Activated naive CD8-positive, alpha-beta T cell (primary cell): ENCODE results near the gene INVS.

Experiments
- H3K27ac Mint-ChIP-seq: one replicate; pipeline ENCODE4 v1.8.0; 2021; ENCODE audit warnings: mixed read lengths
- H3K27me3 Mint-ChIP-seq: one replicate; pipeline ENCODE4 v1.8.0; 2021; ENCODE audit warnings: mixed read lengths
- H3K36me3 Mint-ChIP-seq: one replicate; pipeline ENCODE4 v1.8.0; 2021; ENCODE audit warnings: mixed read lengths
- H3K4me1 Mint-ChIP-seq: one replicate; pipeline ENCODE4 v1.8.0; 2021; ENCODE audit warnings: low read depth, mixed read lengths
- H3K4me3 Mint-ChIP-seq: one replicate; pipeline ENCODE4 v1.8.0; 2021; ENCODE audit warnings: mild to moderate bottlenecking, mixed read lengths
- H3K9me3 Mint-ChIP-seq: one replicate; pipeline ENCODE4 v1.8.0; 2021; ENCODE audit warnings: low read depth, mixed read lengths

INVS gene

DNA sequence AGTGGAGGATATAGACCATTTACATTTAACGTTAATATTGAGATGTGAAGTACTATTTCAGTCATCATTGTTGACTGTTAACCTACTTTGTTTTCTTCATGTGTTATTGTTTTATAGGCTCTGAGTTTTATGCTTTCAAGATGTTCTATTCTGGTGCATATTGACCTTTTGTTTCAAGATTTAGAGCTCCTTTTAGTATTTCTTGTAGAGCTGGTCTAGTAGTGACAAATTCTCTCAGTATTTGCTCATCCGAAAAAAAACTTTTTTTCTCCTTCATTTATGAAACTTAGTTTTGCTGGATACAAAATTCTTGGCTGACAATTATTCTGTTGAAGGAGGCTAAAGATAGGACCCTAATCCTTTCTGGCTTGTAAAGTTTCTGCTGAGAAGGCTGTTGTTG is 91.3 kb downstream of the INVS start:
- no peaks in the 10 kb centered on the region for H3K4me1 Mint-ChIP-seq
- H3K27me3 Mint-ChIP-seq = no peaks in the 10 kb centered on the region
- peaks cover 63% of the 10 kb centered on the region for H3K36me3 Mint-ChIP-seq
- H3K4me3 Mint-ChIP-seq = no peak overlapping the region
- H3K27ac Mint-ChIP-seq = no peak overlapping the region
- H3K9me3 Mint-ChIP-seq = peaks cover 49% of the 10 kb centered on the region

DNA sequence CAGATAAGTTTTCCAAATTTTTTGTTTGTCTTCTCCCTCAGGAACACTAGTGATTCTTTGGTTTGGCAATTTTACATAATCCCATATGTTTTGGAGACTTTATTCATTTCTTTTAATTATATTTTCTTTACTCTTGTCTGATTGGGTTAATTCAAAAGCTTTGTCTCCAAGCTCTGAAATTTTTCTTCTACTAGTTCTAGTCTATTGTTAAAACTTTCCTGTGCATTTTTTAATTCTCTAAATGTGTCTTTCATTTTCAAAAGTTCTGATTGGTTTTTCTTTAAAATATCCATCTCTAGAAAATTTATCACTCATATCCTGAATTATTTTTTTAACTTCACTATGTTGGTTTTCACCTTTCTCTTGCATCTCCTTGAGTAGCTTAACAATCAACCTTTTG is 92.2 kb downstream of the INVS start:
- H3K4me1 Mint-ChIP-seq = no peaks in the 10 kb centered on the region
- H3K27ac Mint-ChIP-seq = no peak overlapping the region
- no peak overlapping the region for H3K4me3 Mint-ChIP-seq
- no peaks in the 10 kb centered on the region for H3K27me3 Mint-ChIP-seq
- peaks cover 65% of the 10 kb centered on the region for H3K36me3 Mint-ChIP-seq
- H3K9me3 Mint-ChIP-seq = peaks cover 45% of the 10 kb centered on the region

DNA sequence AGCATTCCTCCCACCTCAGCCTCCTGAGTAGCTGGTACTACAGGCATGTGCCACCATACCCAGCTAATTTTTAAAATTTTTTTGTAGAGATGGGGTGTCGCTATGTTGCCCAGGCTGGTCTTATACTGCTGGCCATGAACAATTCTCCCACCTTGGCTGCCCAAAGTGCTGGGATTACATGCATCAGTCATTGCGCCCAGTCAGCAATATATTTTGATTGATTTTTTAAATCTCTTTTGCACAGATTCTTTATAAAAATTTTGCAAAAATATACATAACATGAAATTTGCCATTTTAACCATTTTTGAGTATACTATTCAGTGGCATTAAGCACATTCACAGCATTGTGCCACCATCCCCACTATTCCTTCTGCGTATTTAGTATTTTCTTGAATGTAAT is 94.0 kb downstream of the INVS start:
- H3K27ac Mint-ChIP-seq = no peak overlapping the region
- no peak overlapping the region for H3K4me3 Mint-ChIP-seq
- no peaks in the 10 kb centered on the region for H3K27me3 Mint-ChIP-seq
- no peaks in the 10 kb centered on the region for H3K4me1 Mint-ChIP-seq
- H3K9me3 Mint-ChIP-seq = peaks cover 31% of the 10 kb centered on the region
- peaks cover 55% of the 10 kb centered on the region for H3K36me3 Mint-ChIP-seq

DNA sequence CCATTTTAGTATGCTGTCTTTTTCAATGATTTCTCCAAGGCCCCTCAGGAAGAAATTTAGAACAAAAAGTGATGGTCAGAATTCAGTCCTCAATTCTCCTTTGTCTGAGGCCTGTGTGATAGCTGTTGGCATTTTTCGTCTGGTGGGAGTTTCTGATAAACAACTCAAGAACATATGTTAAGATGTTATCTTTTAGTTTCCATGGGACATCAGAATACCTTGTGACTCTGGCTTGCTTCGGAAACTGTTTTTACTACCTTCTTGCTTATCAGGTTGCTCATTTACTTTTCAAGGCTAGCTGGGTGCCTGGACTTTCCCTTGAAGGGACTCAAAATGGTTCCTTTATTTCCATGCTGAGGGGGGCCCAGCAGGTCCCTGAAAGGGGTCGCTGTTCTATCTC is 97.2 kb downstream of the INVS start:
- Mint-ChIP-seq H3K9me3 (peaks cover 7% of the 10 kb centered on the region), H3K27ac (no peak overlapping the region), H3K36me3 (peaks cover 54% of the 10 kb centered on the region), H3K27me3 (no peaks in the 10 kb centered on the region), H3K4me3 (no peak overlapping the region), H3K4me1 (no peaks in the 10 kb centered on the region)

DNA sequence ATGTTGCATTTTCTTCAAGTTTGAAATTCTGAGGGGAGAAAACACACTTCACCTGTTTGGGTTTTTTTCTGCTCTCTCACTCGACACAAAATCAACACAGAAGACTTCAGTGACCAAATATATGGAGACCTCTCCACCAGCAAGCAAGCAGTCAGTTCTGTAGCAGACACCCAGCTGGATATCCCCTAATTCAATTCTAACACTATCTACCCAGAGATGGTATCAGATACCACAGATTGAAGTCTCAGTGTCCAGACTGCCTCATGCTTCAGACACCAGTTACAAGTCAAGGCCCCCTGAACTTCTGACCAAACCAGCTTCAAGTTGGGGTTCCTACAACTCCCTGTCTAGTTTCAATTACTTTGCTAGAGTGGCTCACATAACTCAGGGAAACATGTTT is 97.8 kb downstream of the INVS start:
- no peaks in the 10 kb centered on the region for H3K27me3 Mint-ChIP-seq
- H3K27ac Mint-ChIP-seq = no peak overlapping the region
- H3K4me3 Mint-ChIP-seq = no peak overlapping the region
- H3K36me3 Mint-ChIP-seq = peaks cover 48% of the 10 kb centered on the region
- H3K4me1 Mint-ChIP-seq = no peaks in the 10 kb centered on the region
- H3K9me3 Mint-ChIP-seq = peaks cover 2% of the 10 kb centered on the region

DNA sequence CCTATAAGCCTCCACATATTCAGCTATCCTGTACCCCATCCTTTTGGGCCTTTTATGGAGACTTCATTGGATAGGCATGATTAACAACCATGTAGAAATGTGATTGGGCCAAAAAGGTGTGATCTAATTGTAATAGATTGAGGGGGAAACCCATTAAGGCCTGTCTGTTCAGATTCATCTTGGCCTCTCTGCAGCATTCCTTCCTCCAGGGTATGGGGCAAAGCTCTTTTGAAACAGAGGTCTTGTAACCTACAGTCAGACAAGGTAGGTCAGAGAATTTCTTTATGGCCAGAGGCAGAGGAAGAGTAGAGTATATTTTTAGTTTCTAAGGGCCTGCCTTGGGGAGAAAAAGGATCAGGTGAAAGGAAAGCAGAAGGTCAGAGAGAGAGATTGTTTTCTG is 98.5 kb downstream of the INVS start:
- peaks cover 43% of the 10 kb centered on the region for H3K36me3 Mint-ChIP-seq
- H3K4me1 Mint-ChIP-seq = no peaks in the 10 kb centered on the region
- H3K4me3 Mint-ChIP-seq = no peak overlapping the region
- H3K27me3 Mint-ChIP-seq = no peaks in the 10 kb centered on the region
- no peak overlapping the region for H3K27ac Mint-ChIP-seq
- no peaks in the 10 kb centered on the region for H3K9me3 Mint-ChIP-seq

DNA sequence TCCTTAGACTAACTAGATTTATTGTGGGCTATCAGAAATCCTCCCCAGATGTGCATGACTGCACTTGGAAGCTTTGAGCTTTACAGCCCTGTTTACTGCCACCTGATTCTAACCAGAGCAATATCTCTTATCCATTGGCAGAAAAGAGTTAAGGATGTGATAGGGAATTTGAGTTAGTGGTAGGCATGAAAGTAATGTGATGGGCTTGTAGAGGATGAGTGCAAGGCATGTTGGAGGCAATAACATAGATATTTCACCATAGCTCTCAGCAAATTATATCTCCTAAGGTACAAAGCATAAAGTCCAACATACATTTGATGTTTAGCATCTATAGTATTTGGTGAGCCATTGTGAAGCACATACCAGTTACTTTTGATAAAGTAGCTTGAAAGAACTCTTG is 103.8 kb downstream of the INVS start:
- H3K4me1 Mint-ChIP-seq = no peaks in the 10 kb centered on the region
- H3K27ac Mint-ChIP-seq = no peak overlapping the region
- no peak overlapping the region for H3K4me3 Mint-ChIP-seq
- H3K36me3 Mint-ChIP-seq = peaks cover 19% of the 10 kb centered on the region
- no peaks in the 10 kb centered on the region for H3K9me3 Mint-ChIP-seq
- H3K27me3 Mint-ChIP-seq = no peaks in the 10 kb centered on the region

DNA sequence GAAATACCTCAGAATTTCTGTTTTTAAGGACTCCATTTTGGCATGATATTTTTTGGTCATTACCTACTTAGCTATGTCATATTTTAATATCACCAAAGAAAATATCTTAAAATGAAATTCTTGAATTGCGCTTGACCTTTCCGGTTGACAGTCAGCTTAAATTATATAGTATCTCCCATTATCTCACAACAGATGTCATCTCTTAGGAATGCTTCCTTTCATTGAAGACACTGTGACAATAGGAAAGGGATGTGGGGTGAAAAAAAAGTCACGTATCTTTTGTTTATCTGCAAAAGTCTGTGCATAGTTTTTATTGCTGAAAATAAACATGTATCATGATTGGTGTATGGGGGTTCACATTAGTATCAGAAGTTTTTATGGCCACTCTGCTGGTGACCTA is 105.8 kb downstream of the INVS start:
- H3K4me1 Mint-ChIP-seq = peaks cover 4% of the 10 kb centered on the region
- no peaks in the 10 kb centered on the region for H3K27me3 Mint-ChIP-seq
- no peak overlapping the region for H3K27ac Mint-ChIP-seq
- H3K4me3 Mint-ChIP-seq = no peak overlapping the region
- no peaks in the 10 kb centered on the region for H3K9me3 Mint-ChIP-seq
- H3K36me3 Mint-ChIP-seq = peaks cover 10% of the 10 kb centered on the region

DNA sequence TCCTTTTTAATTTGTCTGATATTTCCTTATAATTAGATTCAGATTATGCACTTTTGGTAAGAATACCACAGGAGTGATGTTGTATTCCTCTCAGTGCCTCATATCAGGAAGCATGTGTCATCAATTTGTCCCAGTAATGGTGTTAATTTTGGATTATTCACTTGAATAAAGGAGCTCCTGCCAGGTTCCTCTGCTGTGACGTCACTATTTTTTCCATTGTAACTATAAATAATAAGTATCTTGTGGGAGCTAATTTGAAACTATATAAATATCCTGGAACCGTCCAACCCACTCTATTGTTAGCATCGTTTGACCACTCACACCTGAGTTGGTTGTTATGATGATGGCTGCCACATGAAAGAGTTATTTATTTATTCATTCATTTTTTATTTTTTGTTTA is 107.9 kb downstream of the INVS start:
- peaks cover 5% of the 10 kb centered on the region for H3K36me3 Mint-ChIP-seq
- H3K4me1 Mint-ChIP-seq = peaks cover 9% of the 10 kb centered on the region
- H3K27ac Mint-ChIP-seq = no peak overlapping the region
- H3K4me3 Mint-ChIP-seq = no peak overlapping the region
- H3K27me3 Mint-ChIP-seq = no peaks in the 10 kb centered on the region
- H3K9me3 Mint-ChIP-seq = no peaks in the 10 kb centered on the region

DNA sequence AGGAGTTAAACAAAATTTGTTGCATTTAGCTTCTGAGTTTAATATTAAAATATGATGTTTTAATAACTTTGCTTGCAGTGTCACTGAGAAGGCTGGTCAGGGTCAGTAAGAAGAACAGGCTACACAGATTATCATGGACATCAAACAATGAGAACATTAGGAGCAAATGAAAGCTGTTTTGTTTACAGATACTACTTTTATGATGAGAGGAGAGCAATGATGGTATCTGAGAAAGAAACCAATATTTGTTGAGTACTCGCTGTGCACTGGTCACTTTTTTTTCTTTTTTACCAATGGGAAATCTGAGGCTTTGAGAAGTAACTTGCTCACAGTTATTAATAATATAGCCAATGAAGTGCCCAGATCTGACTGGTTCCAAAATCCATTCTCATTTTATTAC is 109.6 kb downstream of the INVS start:
- Mint-ChIP-seq H3K4me3 (peak overlapping the region; percentile 22), H3K9me3 (no peaks in the 10 kb centered on the region), H3K4me1 (peaks cover 9% of the 10 kb centered on the region), H3K27ac (no peak overlapping the region), H3K27me3 (no peaks in the 10 kb centered on the region), H3K36me3 (peaks cover 5% of the 10 kb centered on the region)

DNA sequence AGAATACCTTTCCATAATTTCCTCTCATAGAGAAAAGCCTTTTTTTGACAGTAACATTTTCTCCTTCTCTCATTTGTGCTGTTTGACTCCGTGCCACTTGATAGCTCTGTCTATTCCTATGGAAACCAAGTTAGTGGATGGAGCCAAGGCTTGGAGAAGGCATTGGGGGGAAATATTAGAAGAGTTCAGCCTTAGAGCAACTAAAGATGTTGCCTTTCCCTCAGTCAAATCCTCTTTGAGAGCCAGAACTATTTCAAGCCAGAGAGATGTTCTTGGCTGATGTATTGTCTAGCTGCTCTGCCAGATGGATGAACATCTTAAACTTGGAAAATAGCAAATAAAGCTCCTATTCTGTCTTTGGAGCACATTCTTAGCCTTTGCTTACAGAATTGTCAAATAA is 112.4 kb downstream of the INVS start:
- H3K9me3 Mint-ChIP-seq = no peaks in the 10 kb centered on the region
- peaks cover 5% of the 10 kb centered on the region for H3K36me3 Mint-ChIP-seq
- H3K4me1 Mint-ChIP-seq = peaks cover 9% of the 10 kb centered on the region
- no peak overlapping the region for H3K27ac Mint-ChIP-seq
- no peaks in the 10 kb centered on the region for H3K27me3 Mint-ChIP-seq
- no peak overlapping the region for H3K4me3 Mint-ChIP-seq

DNA sequence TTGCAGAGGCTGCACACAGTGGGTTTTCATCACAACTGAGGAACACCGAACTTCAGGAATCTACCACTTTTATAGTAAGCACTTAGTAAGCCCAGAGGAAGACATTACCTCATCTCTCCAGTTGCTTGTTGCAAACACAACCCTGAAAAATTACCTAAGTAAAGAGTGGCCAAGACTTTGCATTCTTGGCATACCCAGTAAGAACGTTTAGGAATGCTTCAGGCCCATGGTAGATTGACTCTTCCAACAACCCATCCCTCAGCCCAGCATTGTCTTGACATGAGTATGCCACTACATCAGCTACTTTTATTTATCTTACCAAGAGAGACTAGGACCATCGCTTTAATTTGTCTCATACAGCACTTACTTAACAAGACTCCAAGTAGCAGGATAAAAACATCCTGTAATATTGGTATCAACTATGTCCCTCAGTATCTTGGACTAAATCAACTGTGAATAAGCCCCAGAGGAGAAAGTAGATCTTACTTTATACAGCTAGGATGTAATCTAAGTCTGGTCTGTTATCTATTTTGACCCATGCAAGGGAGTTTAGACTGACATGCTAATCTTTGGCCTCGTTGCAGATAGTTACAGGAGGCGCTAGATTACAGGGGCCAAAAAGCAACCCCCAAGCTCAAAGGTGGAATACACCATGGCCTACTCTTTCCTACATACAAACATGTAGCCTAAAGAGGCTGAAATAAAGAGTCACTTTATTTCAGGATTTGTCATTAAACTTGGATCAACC is 114.9 kb downstream of the INVS start:
- H3K4me3 Mint-ChIP-seq = no peak overlapping the region
- no peaks in the 10 kb centered on the region for H3K27me3 Mint-ChIP-seq
- peaks cover 7% of the 10 kb centered on the region for H3K4me1 Mint-ChIP-seq
- peaks cover 3% of the 10 kb centered on the region for H3K36me3 Mint-ChIP-seq
- no peaks in the 10 kb centered on the region for H3K9me3 Mint-ChIP-seq
- H3K27ac Mint-ChIP-seq = no peak overlapping the region

DNA sequence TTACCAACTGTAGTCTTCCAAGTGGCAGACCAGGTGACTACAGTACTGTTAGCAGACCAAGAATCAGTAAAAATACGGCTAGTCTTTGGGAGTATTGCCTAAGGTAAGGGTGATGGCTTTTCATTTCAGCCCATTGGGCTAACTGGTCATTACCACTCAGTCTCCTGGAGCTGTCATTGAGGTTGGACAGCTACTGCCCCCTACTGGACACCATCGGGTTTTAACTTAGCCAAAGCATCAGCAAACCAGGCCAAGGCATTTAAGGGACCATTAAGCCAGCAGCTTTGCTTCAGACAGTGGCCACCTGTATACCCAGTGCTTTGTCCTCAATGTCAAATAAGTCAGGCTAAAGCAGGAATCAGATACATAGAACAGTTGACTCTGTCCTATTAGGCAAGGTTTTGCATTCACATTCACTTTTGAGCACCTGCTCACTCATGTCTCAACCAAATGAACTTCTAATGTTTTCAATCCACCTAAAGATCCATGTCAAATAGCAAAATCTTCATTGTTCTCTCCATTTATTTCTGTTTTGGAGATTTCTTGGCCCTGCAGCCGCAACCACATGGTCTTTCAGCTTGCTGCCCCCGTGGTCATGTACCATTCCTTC is 117.2 kb downstream of the INVS start:
- H3K9me3 Mint-ChIP-seq = no peaks in the 10 kb centered on the region
- no peaks in the 10 kb centered on the region for H3K4me1 Mint-ChIP-seq
- no peaks in the 10 kb centered on the region for H3K36me3 Mint-ChIP-seq
- no peaks in the 10 kb centered on the region for H3K27me3 Mint-ChIP-seq
- no peak overlapping the region for H3K27ac Mint-ChIP-seq
- H3K4me3 Mint-ChIP-seq = no peak overlapping the region

DNA sequence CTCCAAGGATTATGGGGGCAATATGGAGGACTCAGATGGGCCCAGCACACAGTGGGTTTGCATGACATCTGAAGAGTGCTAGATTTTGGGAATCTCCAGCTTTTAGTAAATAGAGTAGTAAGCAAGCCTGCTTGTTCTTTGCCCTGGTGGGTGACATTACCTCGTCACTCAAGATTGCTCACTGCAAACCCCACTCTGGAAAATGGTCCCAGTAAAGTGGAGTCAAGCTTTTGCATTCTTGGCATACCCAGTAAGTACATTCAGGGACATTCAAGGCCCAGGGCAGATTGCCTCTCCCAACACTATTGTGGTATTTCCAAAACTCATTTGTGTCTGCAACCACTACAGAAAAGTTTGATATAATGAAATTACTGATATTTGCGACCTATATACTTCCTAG is 118.5 kb downstream of the INVS start:
- no peaks in the 10 kb centered on the region for H3K9me3 Mint-ChIP-seq
- no peak overlapping the region for H3K4me3 Mint-ChIP-seq
- H3K27me3 Mint-ChIP-seq = no peaks in the 10 kb centered on the region
- no peaks in the 10 kb centered on the region for H3K4me1 Mint-ChIP-seq
- H3K36me3 Mint-ChIP-seq = peaks cover under 1% of the 10 kb centered on the region
- no peak overlapping the region for H3K27ac Mint-ChIP-seq

DNA sequence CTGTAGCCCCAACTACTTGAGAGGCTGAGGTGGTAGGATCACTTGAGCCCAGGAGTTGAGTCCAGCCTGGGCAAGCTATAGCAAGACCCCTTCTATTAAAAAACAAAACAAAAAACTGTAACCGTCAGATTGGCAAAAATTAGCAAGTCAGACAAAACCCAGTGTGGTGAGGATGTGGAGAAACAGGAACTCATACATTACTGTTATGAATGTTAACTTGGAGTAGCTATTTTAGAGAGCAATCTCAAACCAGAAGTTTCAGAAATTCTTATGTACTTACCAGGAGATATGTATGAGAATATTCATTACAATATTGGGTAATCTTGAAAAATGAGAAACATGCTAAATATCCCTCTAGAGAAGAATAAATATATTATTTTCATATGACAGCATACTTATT is 120.3 kb downstream of the INVS start:
- Mint-ChIP-seq H3K4me1 (no peaks in the 10 kb centered on the region), H3K4me3 (no peak overlapping the region), H3K27ac (no peak overlapping the region), H3K36me3 (peaks cover 2% of the 10 kb centered on the region), H3K9me3 (no peaks in the 10 kb centered on the region), H3K27me3 (no peaks in the 10 kb centered on the region)

DNA sequence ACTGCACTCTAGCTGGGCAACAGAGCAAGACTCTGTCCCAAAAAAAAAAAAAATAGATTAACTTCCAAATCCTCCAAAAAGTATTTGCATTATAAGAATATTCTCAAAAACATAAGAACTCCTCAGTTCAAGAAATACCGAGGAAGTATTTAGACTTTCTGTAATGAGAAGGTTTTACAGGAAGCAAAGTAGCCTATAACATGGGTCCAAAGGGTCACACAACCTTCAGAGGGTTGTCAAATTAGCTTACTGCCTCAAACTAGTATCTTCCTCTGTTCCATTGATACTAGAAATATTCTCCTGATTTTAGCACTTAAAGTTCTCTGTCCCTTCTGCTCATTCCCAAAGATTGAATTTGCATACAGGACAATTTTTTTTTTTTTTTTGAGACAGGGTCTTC is 121.9 kb downstream of the INVS start:
- Mint-ChIP-seq H3K27me3 (no peaks in the 10 kb centered on the region), H3K4me3 (no peak overlapping the region), H3K36me3 (peaks cover 2% of the 10 kb centered on the region), H3K27ac (no peak overlapping the region), H3K9me3 (no peaks in the 10 kb centered on the region), H3K4me1 (no peaks in the 10 kb centered on the region)
